H4 (cell line): Measurements from ENCODE around the gene PTTG1. TPM values are rescaled to one million over a fixed set of nuclear protein-coding genes. Genes with fewer than 3 reads are reported as not detected.

ENCODE experiments used
- DNase-seq: peaks from one replicate; pipeline ENCODE4 v3.0.0-alpha.2; 2015; ENCODE audit warnings: low spot score
- total RNA-seq: library from RNA; depleted of rRNA; stranded (reverse); fragments of >200 nt; shearing (Covaris generic); gene quantifications from 2 replicates; pipeline ENCODE4 v1.2.3, GENCODE V29; 2014; rRNA removed

The PTTG1 gene
- 530 and 556 TPM in 2 replicates for total RNA-seq

- peak; percentile 95 for DNase-seq
Observed at GRCh38 chr5:160421625-160422258, at the start of gene PTTG1. PTTG1 (plus strand) TSS chr5:160421855; CDS start chr5:160422313, 458 bp downstream.

- DNase-seq, result no peak
Observed at GRCh38 chr5:160375166-160375565, 46.5 kb upstream of the PTTG1 start.

- no peak for DNase-seq
Observed at GRCh38 chr5:160375701-160376100, 46.0 kb upstream of the PTTG1 start.

GRCh38 chr5:160376416-160376815 lies 45.2 kb upstream of the PTTG1 start:
- DNase-seq, result no peak

- DNase-seq, result no peak
Observed at GRCh38 chr5:160377651-160378050, 44.0 kb upstream of the PTTG1 start.

GRCh38 chr5:160378330-160378729 lies 43.3 kb upstream of the PTTG1 start:
- DNase-seq, result no peak

GRCh38 chr5:160379511-160379910 lies 42.1 kb upstream of the PTTG1 start:
- no peak for DNase-seq

GRCh38 chr5:160380041-160380440 lies 41.6 kb upstream of the PTTG1 start:
- DNase-seq, result no peak

GRCh38 chr5:160382346-160382745 lies 39.3 kb upstream of the PTTG1 start:
- DNase-seq, result no peak

GRCh38 chr5:160384681-160385080 lies 37.0 kb upstream of the PTTG1 start:
- no peak for DNase-seq

- no peak for DNase-seq
Observed at GRCh38 chr5:160385496-160385895, 36.2 kb upstream of the PTTG1 start.

- DNase-seq, result no peak
Observed at GRCh38 chr5:160387445-160387844, 34.2 kb upstream of the PTTG1 start.

- DNase-seq, result peak; percentile 33
Observed at GRCh38 chr5:160390787-160391696, 30.6 kb upstream of the PTTG1 start.

- DNase-seq, result no peak
Observed at GRCh38 chr5:160395111-160395510, 26.5 kb upstream of the PTTG1 start.

- no peak for DNase-seq
Observed at GRCh38 chr5:160397492-160397891, 24.2 kb upstream of the PTTG1 start.

GRCh38 chr5:160398806-160399205 lies 22.8 kb upstream of the PTTG1 start:
- no peak for DNase-seq

GRCh38 chr5:160399402-160400353 lies 22.0 kb upstream of the PTTG1 start, which contains the start of gene FAM200C:
FAM200C (minus strand) TSS chr5:160400054; CDS start chr5:160395490, 4,564 bp downstream.
- peak; percentile 92 for DNase-seq

- peak; percentile 94 for DNase-seq
Observed at GRCh38 chr5:160418561-160419457, 2.8 kb upstream of the PTTG1 start, which contains the start of gene SLU7. SLU7 (minus strand) TSS chr5:160419081; CDS start chr5:160415294, 3,787 bp downstream.

GRCh38 chr5:160419458-160420330 lies 2.0 kb upstream of the PTTG1 start:
- DNase-seq, result no peak

- no peak for DNase-seq
Observed at GRCh38 chr5:160420331-160420610, 1.4 kb upstream of the PTTG1 start.
